ENCODE measurements around the gene GABRE. TPM values are rescaled to one million over a fixed set of nuclear protein-coding genes. Genes with fewer than 3 reads are reported as not detected.

Gene GABRE
- total RNA-seq, 1 donor from 2014 or later, result 31.3 TPM

DNA sequence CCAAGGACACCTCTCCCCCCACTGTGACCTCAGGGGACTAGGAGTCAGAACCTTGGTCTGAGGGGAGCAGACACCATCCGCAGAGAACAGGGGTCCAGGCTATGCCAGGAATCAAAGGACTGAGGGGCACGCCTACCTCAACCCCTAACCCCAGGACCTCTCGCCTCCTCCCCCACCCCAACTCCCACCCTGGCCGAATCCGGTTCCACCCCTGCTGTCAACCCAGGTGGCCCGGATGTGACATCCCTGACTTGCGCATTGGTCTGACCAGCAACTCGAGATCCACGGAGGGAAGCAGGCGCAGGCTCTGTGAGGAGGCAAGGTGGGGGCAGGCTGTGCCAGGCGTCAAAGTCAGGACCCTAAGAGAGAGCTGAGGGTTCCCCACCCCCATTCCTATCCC, 62.3 kb downstream of the GABRE start:
- H3K27ac ChIP-seq (replicated peaks), result no peak overlapping the region
- intact Hi-C loops (cut with micrococcal nuclease), result no loop called here
- no peaks in the 10 kb centered on the region for H3K27me3 ChIP-seq (ENCODE audit: low read depth)
- no peak for DNase-seq
- H3K9me3 ChIP-seq (replicated peaks), result no peaks in the 10 kb centered on the region
- no peak overlapping the region for H3K4me3 ChIP-seq
- no peaks in the 10 kb centered on the region for H3K4me1 ChIP-seq
- H3K36me3 ChIP-seq, result no peaks in the 10 kb centered on the region
- no peak for TF ChIP-seq CTCF (IDR thresholded peaks at IDR 0.05; ENCODE audit: borderline replicate concordance)

DNA sequence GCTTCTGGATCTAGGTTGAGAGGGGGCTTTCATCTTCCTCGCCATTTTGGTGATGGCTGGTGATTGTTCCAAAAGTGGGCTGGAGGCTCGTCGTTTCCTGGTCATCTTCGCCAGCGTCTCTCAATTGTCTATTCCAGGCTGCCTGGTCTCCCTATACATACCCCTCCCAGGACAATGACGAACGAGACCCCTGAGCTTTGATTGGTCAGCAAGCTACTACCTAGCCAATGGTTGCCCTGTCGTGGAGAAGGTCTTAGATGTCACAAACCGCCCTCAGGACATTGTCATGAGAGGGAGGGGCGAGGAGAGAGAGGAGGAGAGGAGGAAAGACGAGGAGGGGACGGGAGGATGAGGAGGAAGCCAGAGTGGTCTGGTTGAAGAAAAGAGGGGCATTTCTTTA, 69.5 kb downstream of the GABRE start:
- Histone ChIP-seq H3K9me3 (replicated peaks) (no peaks in the 10 kb centered on the region), H3K27ac (replicated peaks) (no peak overlapping the region), H3K4me3 (no peak overlapping the region), H3K36me3 (no peaks in the 10 kb centered on the region), H3K27me3 (ENCODE audit: low read depth) (no peaks in the 10 kb centered on the region), H3K4me1 (peaks cover 9% of the 10 kb centered on the region)
- no peak for TF ChIP-seq CTCF (IDR thresholded peaks at IDR 0.05; ENCODE audit: borderline replicate concordance)
- intact Hi-C loops (cut with micrococcal nuclease), result no loop called here
- no peak for DNase-seq

Small RNA genes within 50 kb of the gene (microRNA-seq; reads per million reads assigned to microRNA genes)
- 553 reads per million, percentile 77 among the genes with 10 or more reads in this experiment for gene MIR224
- 1,393 reads per million, percentile 87 among the genes with 10 or more reads in this experiment for gene MIR452

Other genes with a start within 250 kb of the GABRE start
- gene CNGA2, start 239.9 kb downstream of the GABRE start, total RNA-seq, result not detected
- not detected for gene MAGEA4, start 61.8 kb downstream of the GABRE start, total RNA-seq
- not detected for gene MAGEA10, start 163.9 kb upstream of the GABRE start, total RNA-seq

Measured in left ventricle myocardium inferior (tissue), 1 donor.